ENCODE measurements around the gene PPP2R1A.

PPP2R1A gene

GRCh38 chr19:52270266-52270885 lies 80.5 kb downstream of the PPP2R1A start:
- TF ChIP-seq, protein P1, sequence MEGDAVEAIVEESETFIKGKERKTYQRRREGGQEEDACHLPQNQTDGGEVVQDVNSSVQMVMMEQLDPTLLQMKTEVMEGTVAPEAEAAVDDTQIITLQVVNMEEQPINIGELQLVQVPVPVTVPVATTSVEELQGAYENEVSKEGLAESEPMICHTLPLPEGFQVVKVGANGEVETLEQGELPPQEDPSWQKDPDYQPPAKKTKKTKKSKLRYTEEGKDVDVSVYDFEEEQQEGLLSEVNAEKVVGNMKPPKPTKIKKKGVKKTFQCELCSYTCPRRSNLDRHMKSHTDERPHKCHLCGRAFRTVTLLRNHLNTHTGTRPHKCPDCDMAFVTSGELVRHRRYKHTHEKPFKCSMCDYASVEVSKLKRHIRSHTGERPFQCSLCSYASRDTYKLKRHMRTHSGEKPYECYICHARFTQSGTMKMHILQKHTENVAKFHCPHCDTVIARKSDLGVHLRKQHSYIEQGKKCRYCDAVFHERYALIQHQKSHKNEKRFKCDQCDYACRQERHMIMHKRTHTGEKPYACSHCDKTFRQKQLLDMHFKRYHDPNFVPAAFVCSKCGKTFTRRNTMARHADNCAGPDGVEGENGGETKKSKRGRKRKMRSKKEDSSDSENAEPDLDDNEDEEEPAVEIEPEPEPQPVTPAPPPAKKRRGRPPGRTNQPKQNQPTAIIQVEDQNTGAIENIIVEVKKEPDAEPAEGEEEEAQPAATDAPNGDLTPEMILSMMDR (conservative IDR thresholded peaks at IDR 0.05; ENCODE audit: low read depth, low read length) = no peak
- DNase-seq (ENCODE audit: low read depth) = no peak
- H3K4me3 ChIP-seq (ENCODE audit: low read depth, low read length) = peak overlapping the region; percentile 79

DNA sequence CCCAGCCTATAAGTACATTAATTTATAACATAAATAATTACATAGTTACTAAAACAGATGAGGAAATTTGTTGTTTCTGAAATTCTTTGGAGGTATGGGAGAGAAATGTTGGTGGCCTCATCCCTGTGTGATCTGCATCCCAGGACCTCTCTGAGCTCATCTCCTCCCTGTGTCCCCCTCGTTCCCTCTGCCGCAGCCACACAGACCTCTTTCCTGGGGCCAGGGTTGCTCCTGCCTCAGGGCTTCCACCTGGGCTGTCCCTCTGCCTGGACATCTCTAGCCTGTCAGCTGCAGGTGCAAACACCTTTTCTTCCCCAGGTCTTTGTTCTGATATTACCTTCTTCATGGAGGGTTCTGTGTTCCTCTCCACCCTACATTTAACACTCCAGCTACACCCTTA lies 83.4 kb downstream of the PPP2R1A start:
- TF ChIP-seq, protein P1 (conservative IDR thresholded peaks at IDR 0.05; ENCODE audit: low read depth, low read length) = no peak
- H3K4me3 ChIP-seq (ENCODE audit: low read depth, low read length) = no peak overlapping the region

DNA sequence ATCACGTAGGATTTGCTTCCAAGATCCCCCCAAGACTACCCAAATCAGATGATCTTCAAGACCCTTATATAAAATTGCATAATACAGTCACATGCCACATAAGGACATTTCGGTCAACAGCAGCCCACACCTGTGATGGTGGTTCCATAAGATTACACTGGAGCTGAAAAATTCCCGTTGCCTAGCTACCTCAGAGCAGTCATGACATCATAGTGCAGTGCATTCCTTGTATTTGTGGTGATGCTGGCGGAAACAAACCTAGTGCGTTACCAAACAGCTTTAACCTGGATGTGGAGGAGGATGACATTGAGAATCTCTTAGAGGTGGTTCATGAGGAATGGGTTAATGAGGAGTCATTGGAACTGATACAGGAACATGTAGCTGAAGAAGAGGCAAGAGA lies 84.3 kb downstream of the PPP2R1A start:
- TF ChIP-seq, protein P1 (conservative IDR thresholded peaks at IDR 0.05; ENCODE audit: low read depth, low read length) = no peak
- H3K4me3 ChIP-seq (ENCODE audit: low read depth, low read length) = no peak overlapping the region
- DNase-seq (ENCODE audit: low read depth) = no peak

More for the DNA sequence above, 83.4 kb downstream of the PPP2R1A start:
- DNase-seq (ENCODE audit: low read depth) = no peak

- TF ChIP-seq, protein P1 (conservative IDR thresholded peaks at IDR 0.05; ENCODE audit: low read depth, low read length) = no peak
- no peak for DNase-seq (ENCODE audit: low read depth)
- H3K4me3 ChIP-seq (ENCODE audit: low read depth, low read length) = no peak overlapping the region
Observed at GRCh38 chr19:52275988-52276387, 86.1 kb downstream of the PPP2R1A start.

DNA sequence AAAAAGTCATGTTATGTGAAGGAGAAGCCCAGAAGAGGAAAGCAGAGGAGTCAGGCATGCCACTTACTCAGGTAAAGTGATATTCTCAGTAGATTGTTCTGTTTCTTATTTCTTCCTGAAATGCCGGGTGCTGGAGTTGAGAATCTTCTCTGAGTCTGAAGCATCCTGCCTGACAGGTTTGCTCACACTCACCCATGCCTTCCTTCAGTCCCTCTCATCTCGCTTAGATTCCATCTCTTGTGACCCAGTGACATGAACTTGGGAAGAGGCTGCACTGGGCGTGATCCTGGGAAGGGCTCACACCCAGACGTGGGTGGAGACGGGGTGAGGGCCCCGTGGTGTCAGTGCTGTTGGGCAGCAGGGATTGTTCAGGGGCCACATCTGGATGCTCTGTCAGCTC lies 87.6 kb downstream of the PPP2R1A start:
- TF ChIP-seq, protein P1 (conservative IDR thresholded peaks at IDR 0.05; ENCODE audit: low read depth, low read length) = no peak
- no peak overlapping the region for H3K4me3 ChIP-seq (ENCODE audit: low read depth, low read length)
- no peak for DNase-seq (ENCODE audit: low read depth)
